HCT116 (cell line): ENCODE results near the gene CNPY3. TPM values are rescaled to one million over a fixed set of nuclear protein-coding genes. Genes with fewer than 3 reads are reported as not detected.

Experiments used
- ATAC-seq: fragments of 200-7000 bp; cut with Tn5 transposase; 2 replicates; pipeline ENCODE4 v1.9.1; 2020; ENCODE audit warnings: mild to moderate bottlenecking, moderate library complexity
- BruUV-seq: library from RNA; stranded (reverse); fragments of 400-500 nt; replicated peaks from 2 replicates; lab custom pipeline; 2021; lab: Mats Ljungman, UMichigan
- CTCF ChIA-PET: fragments of 300-600 bp; sonication (Branson Sonifier 250); formaldehyde crosslinking; loops from one replicate; lab custom pipeline; 2021; ENCODE audit warnings: antibody characterized with exemption; lab: Charles Lee
- POLR2A ChIA-PET: fragments of 300-600, 350-600 bp; sonication (Branson Sonifier 250); formaldehyde crosslinking; loops from one replicate; lab custom pipeline; 2021; ENCODE audit warnings: antibody characterized with exemption; lab: Charles Lee
- RAD21 ChIA-PET, 2 experiments: fragments of 300-600 bp; sonication (Branson Sonifier 250); formaldehyde crosslinking; loops; one replicate each; lab custom pipeline; 2023; ENCODE audit warnings: low total read pairs in 2 of 2; ENCODE audit not compliant: uncharacterized antibody in 2 of 2, unreplicated experiment in 2 of 2, low non-redundant PET in 1 of 2; lab: Charles Lee
- DNase-seq: peaks from one replicate; pipeline ENCODE4 v3.0.0-alpha.2; 2010; ENCODE audit warnings: low read depth, low spot score
- H2AFZ ChIP-seq: fragments of 200-600 bp; shearing (Covaris generic), sonication (generic); 2 replicates; pipeline ENCODE4 v1.6.1; 2017; ENCODE audit warnings: low read depth, mixed run types, mixed read lengths, antibody characterized with exemption, low read length; ENCODE audit not compliant: poor library complexity, severe bottlenecking
- H3K27ac ChIP-seq: 2 replicates; pipeline ENCODE4 v1.5.1; 2012; ENCODE audit warnings: low read depth, low read length
- H3K27me3 ChIP-seq: fragments of 200-600 bp; sonication (generic); 2 replicates; pipeline ENCODE4 v1.6.1; 2016; ENCODE audit warnings: mixed run types, low read length, mixed read lengths; ENCODE audit not compliant: insufficient read depth
- H3K36me3 ChIP-seq, 2 experiments: fragments of 200-500 bp in 1 of 2; fragments of 200-600 bp in 1 of 2; sonication (Bioruptor generic) in 1 of 2; sonication (generic) in 1 of 2; 2 replicates each; pipeline versions ENCODE4 v1.5.1 to v1.6.1; 2014 to 2016; ENCODE audit warnings: low read length in 2 of 2, inconsistent platforms in 1 of 2, mixed read lengths in 1 of 2, mixed run types in 1 of 2; ENCODE audit not compliant: insufficient read depth in 2 of 2, control insufficient read depth in 1 of 2
- H3K4me1 ChIP-seq, 2 experiments: fragments of 200-600 bp in 1 of 2; sonication (generic) in 1 of 2; 2 replicates each; pipeline versions ENCODE4 v1.5.1 to v1.6.1; 2012 to 2017; ENCODE audit warnings: low read length in 2 of 2, inconsistent platforms in 1 of 2, mild to moderate bottlenecking in 1 of 2, mixed read lengths in 1 of 2, mixed run types in 1 of 2, moderate library complexity in 1 of 2; ENCODE audit not compliant: insufficient read depth in 2 of 2, control insufficient read depth in 1 of 2
- H3K4me2 ChIP-seq: fragments of 200-600 bp; sonication (generic); 2 replicates; pipeline ENCODE4 v1.6.1; 2017; ENCODE audit warnings: mixed run types, low read length, mixed read lengths
- H3K4me3 ChIP-seq, 2 experiments: fragments of 200-600 bp in 1 of 2; sonication (generic) in 1 of 2; replicated peaks in 1 of 2; 2 replicates each; pipeline ENCODE4 v1.5.1; 2011 to 2016; ENCODE audit warnings: low read length in 2 of 2, control low read depth in 1 of 2, low read depth in 1 of 2, mild to moderate bottlenecking in 1 of 2, mixed read lengths in 1 of 2, mixed run types in 1 of 2
- H3K79me2 ChIP-seq: fragments of 200-600 bp; sonication (generic); 2 replicates; pipeline ENCODE4 v1.6.1; 2017; ENCODE audit warnings: mild to moderate bottlenecking, mixed run types, low read length, moderate library complexity, mixed read lengths; ENCODE audit not compliant: insufficient read depth
- H3K9ac ChIP-seq: fragments of 200-600 bp; sonication (generic); 2 replicates; pipeline ENCODE4 v1.6.1; 2016; ENCODE audit warnings: low read length, mixed read lengths
- H3K9me2 ChIP-seq: fragments of 200-600 bp; sonication (generic), shearing (Covaris generic); 2 replicates; pipeline ENCODE4 v1.6.1; 2017; ENCODE audit warnings: mixed run types, mild to moderate bottlenecking, moderate library complexity; ENCODE audit not compliant: insufficient read depth
- H3K9me3 ChIP-seq, 2 experiments: fragments of 200-500 bp in 1 of 2; fragments of 200-600 bp in 1 of 2; sonication (Bioruptor generic) in 1 of 2; sonication (generic) in 1 of 2; 2 replicates each; pipeline ENCODE4 v1.6.1; 2014 to 2017; ENCODE audit warnings: low read length in 2 of 2, mixed read lengths in 2 of 2, inconsistent platforms in 1 of 2, low read depth in 1 of 2, mild to moderate bottlenecking in 1 of 2, mixed run types in 1 of 2, moderate library complexity in 1 of 2; ENCODE audit not compliant: control insufficient read depth in 1 of 2, insufficient read depth in 1 of 2
- H4K20me1 ChIP-seq: fragments of 200-600 bp; sonication (generic), shearing (Covaris generic); 2 replicates; pipeline ENCODE4 v1.6.1; 2017; ENCODE audit warnings: mixed run types, mild to moderate bottlenecking, moderate library complexity; ENCODE audit not compliant: insufficient read depth
- EZH2 ChIP-seq: fragments of 200-600 bp; sonication (generic); IDR thresholded peaks from 2 replicates; pipeline ENCODE4 v1.6.1; 2017; ENCODE audit warnings: antibody characterized with exemption, mixed run types
- EZH2phosphoT487 ChIP-seq: fragments of 200-600 bp; IDR thresholded peaks from 2 replicates; pipeline ENCODE4 v1.6.1; 2018; ENCODE audit warnings: antibody characterized with exemption, borderline replicate concordance
- POLR2A ChIP-seq: IDR thresholded peaks from 2 replicates; pipeline ENCODE4 v1.7.0; 2011; ENCODE audit warnings: borderline replicate concordance; ENCODE audit not compliant: insufficient read depth, insufficient read length; ENCODE audit errors: extremely low read depth
- POLR2AphosphoS5 ChIP-seq: IDR thresholded peaks from 2 replicates; pipeline ENCODE4 v1.6.1; 2011; ENCODE audit warnings: mild to moderate bottlenecking, low read depth, low read length, moderate library complexity
- REST ChIP-seq: IDR thresholded peaks from 2 replicates; pipeline ENCODE4 v1.6.1; 2012; ENCODE audit warnings: low read depth
- SIN3A ChIP-seq: IDR thresholded peaks from 2 replicates; pipeline ENCODE4 v1.6.1; 2012; ENCODE audit warnings: low read depth
- intact Hi-C: fragments of 100-400 bp; cut with micrococcal nuclease; formaldehyde crosslinking; loops from 2 replicates; pipeline ENCODE4 v1.10.0; 2022
- total RNA-seq: library from RNA; stranded (reverse); gene quantifications from one replicate; pipeline ENCODE4 v1.2.1, GENCODE V29; 2021; ENCODE audit not compliant: unreplicated experiment
- TF ChIP-seq, protein P1 (sequence below): IDR thresholded peaks from 2 replicates; pipeline ENCODE4 v1.6.1; 2011; ENCODE audit warnings: mild to moderate bottlenecking, low read length, moderate library complexity; ENCODE audit not compliant: insufficient replicate concordance; ENCODE audit errors: extremely low read depth

Gene CNPY3
- total RNA-seq, 1 experiment from 2014 or later = 49.1 TPM

GRCh38 chr6:42914546-42914945, 14.7 kb upstream of the CNPY3 start:
- no peak for ATAC-seq
- H4K20me1 ChIP-seq = no peaks in the 10 kb centered on the region
- TF ChIP-seq EZH2phosphoT487 (no peak), POLR2A (no peak), SIN3A (no peak), POLR2AphosphoS5 (no peak), EZH2 (no peak), REST (no peak)
- TF ChIP-seq, protein P1, sequence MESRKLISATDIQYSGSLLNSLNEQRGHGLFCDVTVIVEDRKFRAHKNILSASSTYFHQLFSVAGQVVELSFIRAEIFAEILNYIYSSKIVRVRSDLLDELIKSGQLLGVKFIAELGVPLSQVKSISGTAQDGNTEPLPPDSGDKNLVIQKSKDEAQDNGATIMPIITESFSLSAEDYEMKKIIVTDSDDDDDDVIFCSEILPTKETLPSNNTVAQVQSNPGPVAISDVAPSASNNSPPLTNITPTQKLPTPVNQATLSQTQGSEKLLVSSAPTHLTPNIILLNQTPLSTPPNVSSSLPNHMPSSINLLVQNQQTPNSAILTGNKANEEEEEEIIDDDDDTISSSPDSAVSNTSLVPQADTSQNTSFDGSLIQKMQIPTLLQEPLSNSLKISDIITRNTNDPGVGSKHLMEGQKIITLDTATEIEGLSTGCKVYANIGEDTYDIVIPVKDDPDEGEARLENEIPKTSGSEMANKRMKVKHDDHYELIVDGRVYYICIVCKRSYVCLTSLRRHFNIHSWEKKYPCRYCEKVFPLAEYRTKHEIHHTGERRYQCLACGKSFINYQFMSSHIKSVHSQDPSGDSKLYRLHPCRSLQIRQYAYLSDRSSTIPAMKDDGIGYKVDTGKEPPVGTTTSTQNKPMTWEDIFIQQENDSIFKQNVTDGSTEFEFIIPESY = no peak
- TF ChIP-seq, all 23 proteins: peak for 0
- Histone ChIP-seq H2AFZ (no peak overlapping the region), H3K9ac (no peak overlapping the region), H3K4me2 (no peak overlapping the region), H3K27me3 (no peaks in the 10 kb centered on the region), H3K9me2 (no peaks in the 10 kb centered on the region), H3K36me3 (no peaks in the 10 kb centered on the region), H3K9me3 (no peaks in the 10 kb centered on the region), H3K4me3 (no peak overlapping the region), H3K79me2 (no peaks in the 10 kb centered on the region), H3K27ac (no peak overlapping the region), H3K4me1 (no peaks in the 10 kb centered on the region; a peak in 1 of 4 replicates)
- intact Hi-C loops = no loop called here
- CTCF ChIA-PET = no interaction called here
- RAD21 ChIA-PET = no interaction called here
- DNase-seq = no peak
- no TSS peak for BruUV-seq
- POLR2A ChIA-PET = interaction anchor here (0.6 kb wide), 1 partner anchor 1065 kb away, joined by 3 read pairs; no protein-coding TSS in a partner anchor
